Colon (tissue), 2 donors: ENCODE data around the gene COX20.

Experiments
- FAIRE-seq: peaks from 2 replicates; lab custom pipeline; 2012; peaks lifted over from hg19 to GRCh38; lab: Jason Lieb, UNC
- donor health status: control.
- donor health status: control.

Gene COX20

DNA sequence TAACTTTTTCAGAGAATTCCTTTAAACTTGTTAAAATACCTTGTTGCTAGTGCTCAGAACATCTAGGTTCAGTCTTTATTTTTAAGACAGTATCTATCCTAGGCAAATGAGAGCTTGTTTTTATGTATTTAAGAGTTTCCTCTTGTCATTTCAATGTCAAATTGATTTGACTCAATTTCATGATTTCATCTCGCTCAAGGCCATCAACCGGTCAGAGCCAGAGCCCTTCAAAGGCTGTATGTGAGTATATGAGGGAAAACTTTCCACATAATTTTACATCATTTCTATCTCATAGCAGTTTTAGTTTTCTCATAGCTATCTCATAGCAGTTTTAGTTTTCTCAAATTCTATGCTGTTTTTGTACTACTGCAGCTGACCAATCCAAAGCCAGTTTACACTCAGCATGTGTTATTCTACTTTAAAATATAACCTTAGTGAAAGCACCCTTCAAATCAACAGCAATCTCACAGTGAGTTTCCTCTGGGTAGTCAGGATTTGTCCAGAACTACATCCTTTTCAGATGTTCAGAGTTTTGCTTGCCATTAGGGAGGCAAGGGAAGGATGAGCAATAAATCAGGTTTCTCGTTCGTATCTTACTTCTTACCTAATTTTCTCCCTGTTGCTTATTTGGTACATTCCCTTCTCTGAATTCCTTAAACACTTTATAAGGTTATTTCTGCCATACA, 16.2 kb downstream of the COX20 start:
- no peak for FAIRE-seq

- FAIRE-seq, result no peak
Measured at GRCh38 chr1:244852694-244853093, 17.2 kb downstream of the COX20 start.

DNA sequence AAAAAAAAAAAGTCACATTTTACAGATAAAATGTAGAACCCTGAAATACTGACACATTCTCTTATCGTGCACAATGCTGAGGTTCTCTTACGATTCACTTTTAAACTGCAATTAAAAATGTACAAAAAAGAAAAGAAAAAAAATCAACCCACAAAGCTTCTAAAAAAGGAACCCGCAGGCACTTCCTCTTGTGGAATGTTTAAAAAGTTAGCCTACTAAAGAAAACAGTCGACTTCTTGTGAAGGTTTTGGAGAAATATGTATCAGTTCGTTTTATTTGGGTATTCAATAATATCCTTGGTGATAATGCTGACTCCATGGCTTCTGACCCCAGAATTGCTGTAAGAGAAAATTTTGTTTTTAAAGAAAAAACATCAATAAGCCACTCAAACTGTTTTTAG, 18.7 kb downstream of the COX20 start:
- no peak for FAIRE-seq

- no peak for FAIRE-seq
Measured at GRCh38 chr1:244854865-244855578, 19.6 kb downstream of the COX20 start.

GRCh38 chr1:244857761-244858160, 22.3 kb downstream of the COX20 start:
- no peak for FAIRE-seq

GRCh38 chr1:244858357-244858756, 22.9 kb downstream of the COX20 start:
- no peak for FAIRE-seq

DNA sequence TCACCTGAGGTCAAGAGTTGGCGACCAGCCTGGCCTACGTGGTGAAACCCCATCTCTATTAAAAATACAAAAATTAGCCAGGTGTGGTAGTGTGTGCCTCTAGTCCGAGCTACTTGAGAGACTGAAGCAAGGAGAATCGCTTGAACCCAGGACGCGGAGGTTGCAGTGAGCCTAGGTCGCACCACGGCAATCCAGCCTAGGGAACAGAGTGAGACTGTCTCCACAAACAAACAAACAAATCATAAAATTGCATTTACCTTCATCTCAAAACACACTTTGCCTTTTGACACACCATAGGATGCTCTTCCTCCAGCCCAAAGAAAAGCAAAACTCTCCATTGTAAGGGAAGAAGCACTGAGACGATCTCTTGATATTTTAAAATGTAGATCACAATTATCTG, 24.6 kb downstream of the COX20 start:
- FAIRE-seq, result no peak

GRCh38 chr1:244860914-244861610, 25.6 kb downstream of the COX20 start:
- no peak for FAIRE-seq

- no peak for FAIRE-seq
Measured at GRCh38 chr1:244861683-244862082, 26.2 kb downstream of the COX20 start.

DNA sequence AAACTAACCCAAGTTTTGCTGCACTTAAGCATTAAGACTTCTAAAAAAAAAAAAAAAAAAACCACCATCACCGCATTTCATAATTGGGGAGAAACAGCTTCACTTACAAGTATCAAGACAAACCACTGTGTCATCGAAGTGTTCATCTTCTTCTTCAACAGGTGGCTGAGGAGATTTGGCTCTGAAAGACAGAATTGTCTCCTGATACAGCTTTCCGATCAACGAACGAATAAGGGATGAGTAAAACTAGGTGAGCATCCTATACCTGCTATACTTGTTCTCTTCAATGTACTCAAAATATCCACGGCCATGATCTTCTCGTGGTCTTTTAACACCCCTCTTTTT, 26.9 kb downstream of the COX20 start:
- no peak for FAIRE-seq

DNA sequence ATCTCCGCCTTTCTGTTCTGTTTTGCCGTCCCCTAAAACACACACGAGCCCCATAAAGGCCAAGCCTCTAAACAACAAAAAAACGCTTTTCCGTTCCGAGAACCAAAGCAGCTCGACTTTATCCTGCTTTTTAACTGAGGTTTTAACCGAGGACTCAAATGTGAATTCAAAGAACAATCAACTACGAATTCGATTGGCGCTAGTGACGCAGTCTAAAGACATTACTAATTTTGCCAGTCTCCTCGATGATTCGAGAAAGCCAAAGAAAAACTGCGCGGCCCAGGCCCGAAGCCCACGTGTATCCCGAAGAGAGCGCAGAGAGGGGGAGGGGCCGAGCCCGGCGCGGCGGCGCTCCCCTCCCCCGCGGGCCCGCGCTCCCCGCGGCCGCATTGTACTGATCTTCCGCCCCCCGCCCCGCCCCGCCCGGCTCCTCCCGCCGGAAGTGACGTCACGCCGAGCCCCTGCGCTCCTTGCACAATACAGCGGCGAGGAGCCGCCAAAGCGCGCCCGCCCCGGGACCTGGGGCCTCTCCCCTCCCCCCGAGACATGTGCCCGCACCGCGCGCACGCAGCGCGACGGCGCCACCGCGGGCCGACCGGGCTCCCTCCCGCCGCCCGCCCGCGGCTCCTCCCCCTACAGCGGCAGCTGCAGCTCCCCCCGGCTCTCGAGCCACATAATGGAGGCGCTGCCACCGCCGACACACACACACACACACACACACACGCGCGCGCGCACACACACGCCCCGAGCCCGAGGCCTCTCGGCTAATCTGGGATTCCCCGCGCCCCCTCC, 27.4 kb downstream of the COX20 start:
- FAIRE-seq, result no peak

- FAIRE-seq, result no peak
Measured at GRCh38 chr1:244863491-244864252, 28.2 kb downstream of the COX20 start.

DNA sequence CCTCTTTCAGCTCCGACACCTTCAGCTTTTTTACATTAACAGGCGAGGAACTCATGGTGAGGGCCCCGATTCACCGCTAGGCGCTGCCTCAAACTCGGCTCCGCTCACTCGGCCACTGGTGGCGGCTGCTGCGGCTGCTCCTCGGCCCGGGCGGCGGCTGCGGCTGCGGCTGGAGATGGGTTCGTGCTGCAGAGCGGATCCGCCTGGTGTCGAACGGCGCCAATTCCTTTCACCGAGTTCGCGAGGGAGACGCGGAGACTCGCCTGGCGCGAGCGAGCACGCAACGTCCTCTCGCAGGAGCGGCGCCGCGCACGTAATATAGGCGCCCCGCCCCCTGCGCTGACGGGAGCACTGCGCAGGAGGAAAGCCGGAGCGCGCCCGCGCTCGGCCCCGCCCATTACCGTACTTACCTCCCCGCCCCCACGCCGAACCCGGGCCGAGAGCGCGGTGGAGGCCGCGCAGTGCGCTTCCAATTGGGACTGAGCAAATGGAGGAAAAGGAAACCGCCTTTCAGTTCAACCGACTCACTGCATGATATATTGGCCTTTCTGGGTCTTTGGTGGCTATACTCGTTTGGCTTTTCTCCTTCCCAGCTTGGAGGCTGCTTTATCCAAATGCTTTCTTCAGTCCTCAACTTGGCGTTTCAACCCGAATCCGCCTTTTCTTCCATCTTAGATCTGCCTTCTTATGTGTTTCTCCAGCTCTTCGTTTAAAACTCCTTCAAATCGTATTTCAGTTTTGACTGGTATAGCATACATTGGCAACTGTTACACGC, 29.0 kb downstream of the COX20 start, which contains the start of gene HNRNPU:
Gene HNRNPU (minus strand): TSS at position 291 of the 775 bp plus-strand sequence. CDS start 236 bp downstream, at position 55.
- no peak for FAIRE-seq

GRCh38 chr1:244865028-244865371, 29.5 kb downstream of the COX20 start:
- FAIRE-seq, result no peak

DNA sequence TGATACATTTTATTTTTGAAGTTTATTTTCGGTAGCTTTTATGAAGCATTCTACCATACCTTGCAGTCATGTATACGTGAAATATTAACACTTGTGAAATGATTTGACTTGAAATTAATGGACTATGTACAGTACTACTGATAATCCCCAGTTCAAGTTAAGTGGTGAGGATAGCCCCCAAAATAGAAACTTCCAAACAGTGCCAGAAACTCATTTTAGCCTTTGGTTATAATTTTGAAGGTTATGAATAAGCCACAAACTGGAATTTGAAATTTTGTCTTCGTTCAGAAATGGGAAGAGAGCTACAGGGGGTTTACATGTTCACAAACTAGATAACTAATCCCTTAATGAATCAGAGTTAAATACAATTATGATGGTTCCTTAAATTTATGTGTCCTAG, 30.4 kb downstream of the COX20 start:
- no peak for FAIRE-seq

- no peak for FAIRE-seq
Measured at GRCh38 chr1:244866355-244866754, 30.9 kb downstream of the COX20 start.

GRCh38 chr1:244868484-244869363, 33.3 kb downstream of the COX20 start:
- no peak for FAIRE-seq

GRCh38 chr1:244869364-244869827, 33.9 kb downstream of the COX20 start:
- FAIRE-seq, result no peak

GRCh38 chr1:244869950-244870349, 34.5 kb downstream of the COX20 start:
- no peak for FAIRE-seq
